Endometrial microvascular endothelial cells (primary cell): ENCODE data around the gene SLC6A3. TPM values are rescaled to one million over a fixed set of nuclear protein-coding genes. Genes with fewer than 3 reads are reported as not detected.

Experiments used
- in situ Hi-C: cut with HindIII; loops from 2 replicates; pipeline ENCODE4 v1.10.0; 2017; ENCODE audit warnings: low sequenced_read_pairs, low pct_unique_long_range_greater_than_20kb; ENCODE audit errors: inconsistent ontology term
- total RNA-seq: library from RNA; depleted of rRNA; stranded (reverse); fragments of >200 nt; gene quantifications from one replicate; pipeline ENCODE4 v1.2.3, GENCODE V29; 2015; ENCODE audit errors: inconsistent ontology term

SLC6A3 gene
- total RNA-seq, 1 donor from 2014 or later = not detected

DNA sequence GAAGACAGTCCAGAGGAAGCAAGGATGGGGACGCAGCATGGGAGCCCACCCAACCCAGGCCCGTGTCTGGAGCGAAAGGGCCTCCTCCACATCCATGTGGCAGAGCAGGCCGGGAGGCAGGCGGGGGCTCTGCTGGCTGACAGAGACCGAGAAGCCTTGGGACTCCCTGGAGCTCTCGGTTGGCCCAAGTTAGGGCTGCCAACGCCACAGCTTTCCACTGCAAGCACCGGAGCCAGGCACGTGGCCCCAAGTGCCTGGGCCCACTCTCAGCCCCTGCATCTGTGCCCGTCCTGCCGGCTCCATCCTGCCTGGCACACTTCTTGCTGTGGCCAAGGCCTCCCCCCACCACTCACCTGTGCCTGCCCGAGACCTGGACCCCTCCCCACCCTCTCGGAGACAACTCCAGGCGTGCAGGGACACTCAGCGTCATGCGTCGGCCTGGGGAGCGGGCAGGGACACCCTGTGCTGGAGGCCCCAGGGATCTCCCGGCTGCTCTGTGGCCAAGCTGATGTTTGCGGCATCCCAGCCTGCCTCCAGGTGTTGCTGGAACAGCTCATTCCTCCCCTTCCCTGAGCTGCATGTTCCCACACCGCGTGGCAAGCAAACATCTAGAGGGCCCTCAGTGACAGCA, 31.5 kb downstream of the SLC6A3 start:
- in situ Hi-C loops = no loop called here

DNA sequence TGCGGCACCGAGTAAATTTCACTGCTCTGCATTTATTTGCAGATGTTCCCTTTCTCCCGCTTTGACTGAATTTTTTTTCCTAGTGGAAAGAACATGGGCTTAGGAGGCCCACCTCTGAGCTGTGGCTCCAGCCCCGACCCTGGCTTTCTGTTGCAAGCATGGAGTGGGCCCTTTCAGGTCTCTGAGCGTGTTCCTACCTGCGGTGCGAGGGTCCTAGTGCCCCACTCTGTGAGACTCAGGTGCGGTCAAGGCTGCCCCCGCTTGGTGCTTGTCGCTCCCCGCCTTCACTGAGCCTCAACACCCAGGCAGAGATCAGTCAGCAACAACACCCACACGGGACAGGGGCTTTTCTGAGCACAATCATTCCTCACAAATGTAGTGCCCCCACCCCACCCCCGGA, 32.0 kb downstream of the SLC6A3 start:
- in situ Hi-C loops = no loop called here

DNA sequence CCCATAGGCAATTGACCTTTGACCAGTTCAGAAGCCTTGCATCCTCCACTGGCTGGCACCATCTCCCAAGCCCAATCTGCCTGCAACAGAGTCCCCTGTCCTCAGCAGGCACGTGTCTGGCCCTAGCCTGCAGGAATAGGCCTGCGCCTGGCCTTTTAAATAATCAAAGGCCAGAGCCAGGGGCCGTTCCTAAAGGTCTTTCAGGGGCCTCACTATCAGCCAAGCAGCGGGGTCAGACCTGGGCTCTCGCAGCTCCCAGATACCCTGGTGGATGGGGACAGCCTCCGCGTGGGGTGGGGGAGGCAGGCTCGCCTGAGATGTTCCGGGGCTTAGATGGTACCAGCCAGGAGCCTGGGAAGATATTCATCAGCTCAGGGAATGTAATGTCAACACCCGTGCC, 32.6 kb downstream of the SLC6A3 start:
- in situ Hi-C loops = no loop called here

DNA sequence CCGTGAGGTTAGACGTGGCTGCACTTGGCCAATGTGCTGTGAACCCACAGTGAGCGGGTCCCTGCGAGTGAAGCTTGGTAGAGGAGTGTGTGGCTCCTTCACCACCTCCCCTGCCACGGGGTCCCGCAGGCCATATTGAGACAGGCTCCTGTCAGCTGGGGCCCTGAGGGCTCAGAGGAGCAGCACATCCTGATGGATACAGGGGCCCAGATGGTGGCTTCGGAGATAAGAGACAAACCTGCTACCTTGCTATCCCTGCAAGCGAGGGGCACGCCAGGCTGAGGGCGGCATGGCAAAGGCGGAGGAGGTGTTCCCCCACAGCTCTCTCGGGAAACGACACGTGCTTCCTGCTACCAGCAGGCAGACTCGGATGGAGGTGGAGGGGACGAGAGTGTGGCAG, 33.1 kb downstream of the SLC6A3 start:
- in situ Hi-C loops = no loop called here

DNA sequence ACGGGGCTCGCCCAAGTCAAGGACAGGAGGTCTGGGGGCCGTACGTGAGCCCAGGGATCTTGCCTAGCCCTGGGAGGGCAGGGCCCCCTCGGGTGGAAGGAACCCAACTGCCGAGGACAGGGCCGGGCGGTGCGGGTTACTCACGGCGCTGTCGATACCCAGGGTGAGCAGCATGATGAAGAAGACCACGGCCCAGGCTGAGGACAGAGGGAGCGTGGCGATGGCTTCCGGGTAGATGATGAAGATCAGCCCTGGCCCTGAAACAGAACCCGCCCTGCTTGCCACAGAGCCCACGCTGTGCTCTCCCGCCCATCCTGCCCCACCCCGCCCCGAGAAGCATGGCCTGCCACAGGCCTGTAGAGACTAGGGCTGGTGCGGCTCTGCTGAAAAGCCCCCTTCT, 34.1 kb downstream of the SLC6A3 start:
- in situ Hi-C loops = no loop called here

- in situ Hi-C loops = no loop called here
Measured at GRCh38 chr5:1410156-1411014, 34.9 kb downstream of the SLC6A3 start.

GRCh38 chr5:1409381-1410110, 35.7 kb downstream of the SLC6A3 start:
- in situ Hi-C loops = no loop called here

DNA sequence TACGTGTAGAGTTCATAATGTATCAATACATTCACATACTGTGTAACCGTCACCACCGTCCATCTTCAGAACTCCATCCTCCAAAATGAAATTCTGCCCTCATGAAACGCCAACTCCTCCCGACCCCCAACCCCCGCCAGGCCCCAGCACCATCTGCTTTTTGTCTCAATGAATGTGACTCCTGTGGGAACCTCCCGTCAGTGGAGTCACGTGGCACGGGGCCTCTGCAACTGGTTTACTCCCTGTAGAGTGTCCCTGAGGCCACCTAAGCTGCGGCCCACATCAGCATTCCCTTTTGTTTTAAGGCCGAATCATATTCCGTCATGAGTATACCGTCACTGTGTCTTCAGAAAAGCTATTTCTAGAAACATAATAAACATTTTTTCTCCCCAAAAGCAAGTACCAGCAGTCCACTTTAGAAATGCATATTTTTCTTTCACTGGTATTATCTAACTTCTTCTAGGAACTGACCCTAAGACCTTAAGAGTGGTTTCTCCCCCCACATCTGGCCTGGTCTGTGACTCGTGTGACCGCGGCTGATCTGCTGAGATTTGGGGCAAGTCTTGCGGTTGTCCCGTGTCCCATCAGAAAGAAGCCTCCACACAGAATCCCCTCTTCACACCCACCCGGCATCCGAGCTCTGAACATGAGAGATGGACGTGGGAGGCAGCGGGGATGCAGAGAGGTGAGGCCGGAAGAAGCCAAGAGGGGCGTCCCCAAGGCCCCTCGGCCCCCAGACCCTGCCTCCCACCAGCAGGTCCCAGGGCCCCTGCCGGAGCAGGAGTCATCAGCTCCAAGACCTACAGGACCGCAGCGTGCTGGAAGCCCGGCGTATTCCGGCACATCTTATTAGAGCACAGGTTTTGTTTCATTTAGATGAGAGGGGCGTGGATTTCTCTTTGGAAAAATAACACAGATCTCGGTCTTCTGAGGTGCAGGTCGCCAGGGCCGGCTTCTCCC, 38.3 kb downstream of the SLC6A3 start:
- in situ Hi-C loops = no loop called here

DNA sequence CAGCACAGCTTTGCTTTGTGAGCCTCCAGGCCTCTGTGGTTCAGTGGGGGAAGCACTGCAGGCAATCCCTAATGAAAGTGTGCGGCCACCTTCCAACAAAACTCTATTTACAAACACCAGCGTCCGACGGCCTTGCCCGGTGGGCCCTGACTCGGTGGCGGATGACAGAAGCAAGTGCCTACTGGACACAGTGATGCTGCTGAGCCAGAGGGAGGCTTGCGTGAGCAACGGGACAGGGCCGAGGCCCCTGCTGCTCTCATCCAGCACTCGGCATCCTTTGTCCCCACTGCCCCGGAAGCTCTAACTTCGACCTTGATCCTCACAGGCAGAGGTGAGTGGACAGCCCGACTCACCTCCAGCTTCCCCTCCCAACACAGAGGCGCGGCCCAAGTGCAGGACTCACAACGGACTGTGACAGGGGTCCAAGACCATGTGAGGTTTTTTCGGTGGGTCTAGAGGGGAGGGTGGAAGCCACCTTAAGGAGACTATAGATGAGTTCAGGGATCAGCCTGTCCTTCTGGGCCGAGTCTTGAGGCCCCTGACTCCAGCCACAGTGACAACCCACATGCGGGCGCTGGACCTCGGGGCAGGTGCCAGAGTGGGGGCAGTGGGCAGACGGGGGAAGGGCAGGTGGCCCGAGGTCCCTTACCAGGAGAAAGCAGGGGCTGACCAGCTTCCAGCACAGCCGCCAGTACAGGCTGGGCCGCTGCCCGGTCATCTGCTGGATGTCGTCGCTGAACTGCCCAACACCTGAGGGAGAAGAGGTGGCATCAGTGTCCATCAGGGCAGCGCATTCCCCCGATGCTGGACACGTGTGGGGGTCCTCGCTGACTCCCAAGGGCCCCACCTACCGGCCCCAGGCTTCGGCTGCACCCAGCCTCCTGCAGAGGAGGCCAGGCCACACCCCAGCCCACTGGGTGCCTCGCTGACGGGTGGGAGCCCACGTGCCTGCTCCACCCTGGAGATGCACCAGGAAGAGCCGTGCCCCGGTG, 39.4 kb downstream of the SLC6A3 start:
- in situ Hi-C loops = no loop called here

DNA sequence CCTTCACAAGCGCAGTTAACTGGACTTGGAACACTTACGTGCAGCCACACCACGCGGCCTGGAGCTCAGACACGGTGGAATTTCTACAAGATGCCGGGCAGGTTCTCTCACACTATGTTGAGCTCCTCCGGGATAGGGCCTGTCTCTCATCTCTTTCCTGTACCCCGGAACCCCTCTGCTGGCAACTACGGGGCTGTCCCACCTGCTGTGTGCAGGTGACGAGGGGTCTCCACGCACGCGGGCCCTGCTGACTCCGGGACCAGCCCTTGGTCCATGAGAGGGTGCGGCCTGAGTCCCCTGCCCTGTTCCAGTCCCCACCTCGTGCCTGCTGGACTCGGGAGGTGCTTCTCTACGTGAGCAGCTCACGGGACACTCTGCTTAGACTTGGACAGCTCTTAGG, 40.1 kb downstream of the SLC6A3 start:
- in situ Hi-C loops = no loop called here

GRCh38 chr5:1404062-1404461, 41.2 kb downstream of the SLC6A3 start:
- in situ Hi-C loops = no loop called here

DNA sequence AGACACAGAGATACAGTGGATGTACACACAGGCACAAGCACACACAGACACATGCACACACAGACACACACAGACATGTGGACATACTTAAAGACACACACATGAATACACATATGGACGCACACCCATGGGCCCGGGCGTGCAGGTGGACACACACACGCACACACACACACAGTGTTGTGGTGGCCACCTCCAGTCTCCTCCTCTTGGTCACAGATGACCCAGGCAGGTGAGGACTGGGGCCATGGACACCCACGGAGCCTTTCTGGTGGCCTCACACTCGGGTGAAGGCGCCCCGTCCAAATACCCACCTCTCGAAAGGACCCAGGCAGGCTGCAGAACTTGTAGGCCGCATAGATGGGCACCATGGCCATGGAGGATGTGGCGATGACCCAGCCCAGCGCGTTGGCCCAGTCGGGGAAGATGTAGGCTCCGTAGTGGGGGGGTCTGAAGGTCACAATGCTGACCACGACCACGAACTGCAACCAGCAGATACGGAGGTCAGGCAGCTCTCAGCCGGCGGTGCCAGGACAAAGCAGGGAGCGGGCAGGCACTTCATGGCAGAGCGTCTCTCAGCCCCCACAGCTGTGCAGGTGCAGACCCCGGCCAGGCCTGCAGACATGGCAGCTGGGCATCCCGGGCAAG, 42.5 kb downstream of the SLC6A3 start:
- in situ Hi-C loops = no loop called here

DNA sequence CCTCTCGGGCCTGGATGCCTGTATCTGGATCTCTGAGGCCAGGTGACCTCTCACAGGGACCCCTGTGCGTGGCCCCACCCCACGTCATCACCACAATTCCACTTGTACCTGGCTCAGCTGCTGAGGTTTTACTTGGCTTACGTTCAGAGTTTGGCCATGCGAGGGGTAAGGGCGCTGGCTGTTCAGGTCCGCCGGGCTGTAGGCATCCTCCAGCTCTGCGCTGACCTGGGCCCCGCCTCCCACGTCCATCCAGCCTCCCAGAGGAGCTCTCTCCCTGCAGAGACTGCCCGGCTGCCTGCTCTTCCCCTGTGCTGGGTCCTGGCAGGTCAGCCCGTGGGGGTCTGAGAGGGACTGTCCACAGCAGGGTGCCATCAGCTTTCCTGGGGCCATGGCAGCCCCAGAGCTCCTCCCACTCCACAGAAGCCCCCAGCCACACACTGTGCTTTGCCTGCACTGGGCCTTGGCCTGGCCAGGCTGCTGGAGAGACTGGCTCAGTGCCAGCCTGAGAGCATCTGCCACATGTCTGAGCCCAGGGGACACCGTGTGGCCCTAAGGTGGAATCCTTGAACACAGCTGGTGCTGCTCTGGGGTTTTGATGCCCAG, 43.6 kb downstream of the SLC6A3 start:
- in situ Hi-C loops = no loop called here

DNA sequence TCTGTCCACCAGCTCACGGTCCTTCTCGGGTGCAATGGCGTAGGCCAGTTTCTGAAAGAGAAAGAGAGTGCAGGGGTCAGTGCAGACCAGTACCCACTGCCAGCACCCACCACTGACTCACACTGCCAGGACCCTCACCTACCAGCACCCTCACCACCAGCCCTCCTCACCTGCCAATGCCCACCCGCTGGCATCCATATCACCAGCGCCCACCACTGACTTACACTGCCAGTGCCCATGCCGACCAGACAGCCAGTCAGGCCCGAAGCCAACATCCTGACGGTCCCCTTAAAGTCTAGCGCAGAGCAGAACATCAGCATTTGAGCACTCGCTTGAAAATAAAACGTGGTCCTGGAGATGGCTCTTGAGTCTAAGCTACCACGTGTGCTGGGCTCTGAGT, 44.3 kb downstream of the SLC6A3 start:
- in situ Hi-C loops = no loop called here

- in situ Hi-C loops = no loop called here
Measured at GRCh38 chr5:1400211-1400855, 44.9 kb downstream of the SLC6A3 start.

DNA sequence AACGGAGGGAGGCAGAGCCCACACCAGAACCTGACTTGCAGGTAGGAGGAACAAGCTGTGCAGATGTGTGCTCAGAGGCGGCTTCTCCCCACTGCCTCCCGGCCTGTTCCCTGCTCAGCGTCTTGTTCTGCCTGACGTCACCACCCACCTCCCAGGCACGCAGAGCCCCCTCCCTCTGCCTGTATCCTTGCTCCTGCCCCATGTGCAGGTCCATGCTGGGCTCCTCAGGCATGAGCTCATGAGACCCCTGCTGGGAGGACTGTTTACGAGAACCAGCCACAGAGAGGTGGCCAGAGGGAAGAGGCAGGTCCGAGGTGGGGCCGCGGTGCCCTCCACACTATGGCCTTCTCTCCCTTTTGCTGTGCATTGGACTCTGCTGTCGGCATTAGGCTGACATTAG, 45.5 kb downstream of the SLC6A3 start:
- in situ Hi-C loops = no loop called here
